Activated naive CD4-positive, alpha-beta T cell treated with anti-CD3 and anti-CD28 coated beads, Interleukin-2, amount 50 U/mL, for 72 hours (primary cell): ENCODE data around the gene JMY. TPM values are rescaled to one million over a fixed set of nuclear protein-coding genes. Genes with fewer than 3 reads are reported as not detected.

Experiments
- ATAC-seq, 2 donors: fragments of 150-1000 bp; cut with Tn5 transposase; 2 replicates each; pipeline ENCODE4 v1.10.0; 2021; ENCODE audit warnings: mild to moderate bottlenecking in 2 of 2, moderate library complexity in 2 of 2
- DNase-seq, 2 donors: peaks; one replicate each; pipeline ENCODE4 v3.0.0; 2021 to 2022; ENCODE audit warnings: low spot score in 2 of 2
- H3K27ac Mint-ChIP-seq, 2 donors: one replicate each; pipeline ENCODE4 v1.8.0; 2022; ENCODE audit warnings: mild to moderate bottlenecking in 2 of 2, mixed read lengths in 2 of 2
- H3K36me3 Mint-ChIP-seq, 2 donors: one replicate each; pipeline ENCODE4 v1.8.0; 2022; ENCODE audit warnings: mixed read lengths in 2 of 2
- H3K9me3 Mint-ChIP-seq, 2 donors: one replicate each; pipeline ENCODE4 v1.8.0; 2022; ENCODE audit warnings: mixed read lengths in 2 of 2
- total RNA-seq, 2 donors: library from RNA; stranded (reverse); gene quantifications; one replicate each; pipeline ENCODE4 v1.2.3, GENCODE V29; 2022

Gene JMY
- total RNA-seq, 2 donors from 2014 or later = 7.4 to 10.0 TPM

DNA sequence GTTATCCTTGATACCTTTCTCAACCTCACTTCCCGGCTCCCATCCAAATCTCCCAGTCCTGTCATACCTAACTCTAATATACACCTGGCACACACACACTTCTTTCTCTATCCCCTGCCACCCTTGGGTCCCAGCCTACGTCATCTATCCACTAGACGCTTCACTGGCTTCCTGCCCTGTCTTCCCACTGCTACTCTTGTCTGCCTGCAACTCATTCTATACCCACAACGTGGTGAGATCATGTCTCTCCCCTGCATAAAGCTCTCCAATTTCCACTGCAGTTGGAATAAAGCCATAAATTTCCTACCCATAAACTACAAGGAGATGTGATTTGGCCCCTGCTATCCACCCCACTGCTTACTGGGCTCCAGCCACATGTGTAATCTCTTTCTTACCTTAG is 93.5 kb downstream of the JMY start:
- Mint-ChIP-seq H3K36me3 (no peaks in the 10 kb centered on the region), H3K27ac (no peak overlapping the region), H3K9me3 (no peaks in the 10 kb centered on the region)
- no peak for DNase-seq
- no peak for ATAC-seq

DNA sequence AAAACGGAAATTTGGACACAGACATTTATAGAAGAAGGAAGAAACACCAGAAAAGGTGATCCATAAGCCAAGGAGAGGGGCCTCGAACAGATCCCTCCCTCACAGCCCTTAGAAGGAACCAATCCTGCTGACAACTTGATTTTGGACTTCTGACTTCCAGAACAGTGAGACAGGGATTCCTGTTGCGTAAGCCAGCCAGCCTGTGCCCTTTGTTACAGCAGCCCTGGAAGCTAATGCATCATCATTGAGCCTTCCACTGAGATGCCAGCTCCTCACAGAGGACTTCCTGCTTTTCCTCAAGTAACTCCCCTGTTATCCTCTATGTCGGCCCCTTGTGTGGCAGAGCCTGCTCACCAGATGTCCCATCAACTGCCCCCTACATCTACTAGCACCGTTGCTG is 94.1 kb downstream of the JMY start:
- H3K9me3 Mint-ChIP-seq = no peaks in the 10 kb centered on the region
- DNase-seq (no peak), ATAC-seq (no peak)
- H3K27ac Mint-ChIP-seq = no peak overlapping the region
- H3K36me3 Mint-ChIP-seq = no peaks in the 10 kb centered on the region

GRCh38 chr5:79333852-79334557 is 98.1 kb downstream of the JMY start:
- no peaks in the 10 kb centered on the region for H3K9me3 Mint-ChIP-seq
- ATAC-seq (no peak), DNase-seq (no peak)
- H3K27ac Mint-ChIP-seq = no peak overlapping the region
- no peaks in the 10 kb centered on the region for H3K36me3 Mint-ChIP-seq

GRCh38 chr5:79346420-79346824 is 110.5 kb downstream of the JMY start:
- Mint-ChIP-seq H3K36me3 (no peaks in the 10 kb centered on the region), H3K9me3 (peaks cover 0 to 4% of the 10 kb centered on the region in 2 donors), H3K27ac (no peak overlapping the region)
- DNase-seq = no peak
- ATAC-seq = no peak

DNA sequence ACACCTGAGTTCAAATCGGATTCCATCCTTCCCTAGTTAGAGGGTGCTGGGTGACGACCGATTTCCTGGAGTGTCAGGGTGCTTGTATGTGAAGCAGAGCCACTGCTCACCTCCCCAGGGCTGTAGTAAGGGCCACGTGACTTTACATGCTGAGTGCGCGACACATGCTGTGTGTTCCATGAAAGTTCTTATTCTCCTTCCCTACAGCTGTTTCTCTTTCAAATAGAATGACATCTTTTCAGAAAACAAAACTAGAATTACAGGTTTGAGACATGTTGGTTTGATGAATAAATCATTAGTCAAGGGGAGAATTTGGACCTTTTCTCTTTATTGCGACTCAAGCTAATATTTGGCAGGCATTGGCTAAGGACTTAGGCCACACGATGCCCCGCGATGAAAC is 113.1 kb downstream of the JMY start:
- DNase-seq = no peak
- Mint-ChIP-seq H3K9me3 (peaks cover 0 to 4% of the 10 kb centered on the region in 2 donors), H3K36me3 (peaks cover 0 to 6% of the 10 kb centered on the region in 2 donors), H3K27ac (no peak overlapping the region)
- ATAC-seq = no peak

DNA sequence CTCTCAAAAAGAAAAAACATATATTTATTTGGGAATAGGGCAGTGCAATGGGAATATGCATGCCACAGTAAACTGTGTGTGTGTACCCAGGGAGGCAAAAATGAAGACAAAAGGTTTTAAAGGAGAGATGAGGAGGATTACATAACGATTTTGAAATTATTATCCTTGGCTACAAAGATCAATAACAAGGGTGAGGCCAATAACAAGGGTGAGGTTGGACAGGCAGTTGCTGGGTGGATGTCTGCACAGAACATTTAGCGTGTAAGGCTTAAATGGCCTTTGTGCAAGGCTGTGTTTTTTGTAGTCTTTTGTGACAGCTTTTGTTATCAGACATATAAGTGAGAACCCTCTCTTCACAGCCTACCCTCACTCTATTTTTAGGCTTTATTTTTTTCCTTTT is 114.0 kb downstream of the JMY start:
- H3K9me3 Mint-ChIP-seq = peaks cover 0 to 4% of the 10 kb centered on the region in 2 donors
- H3K36me3 Mint-ChIP-seq = peaks cover 0 to 6% of the 10 kb centered on the region in 2 donors
- no peak overlapping the region for H3K27ac Mint-ChIP-seq
- DNase-seq (no peak), ATAC-seq (no peak)

DNA sequence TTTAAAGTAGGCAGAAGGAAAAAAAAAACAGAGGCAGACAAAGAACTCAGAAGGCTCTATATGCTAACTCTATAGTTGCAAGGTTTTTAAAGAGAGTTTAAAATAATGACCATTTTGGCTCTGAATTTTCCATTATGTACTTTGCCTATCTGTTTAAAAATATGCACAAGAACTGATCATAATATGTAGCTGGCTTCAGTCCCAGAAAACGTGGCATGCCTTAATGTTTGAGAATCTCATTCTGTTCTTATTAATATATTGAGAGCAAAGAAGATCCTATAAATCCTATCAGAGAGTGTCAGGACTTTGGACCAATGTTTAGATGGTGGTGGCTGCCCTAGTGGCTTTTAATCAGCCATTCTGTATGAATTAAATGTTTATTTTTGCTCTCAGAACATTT is 121.5 kb downstream of the JMY start:
- ATAC-seq (no peak), DNase-seq (no peak)
- H3K36me3 Mint-ChIP-seq = peaks cover 0 to 5% of the 10 kb centered on the region in 2 donors
- H3K27ac Mint-ChIP-seq = no peak overlapping the region
- no peaks in the 10 kb centered on the region for H3K9me3 Mint-ChIP-seq

Other genes with a start within 250 kb of the JMY start
- 1 to 10 TPM in 1 of 2 donors, not detected in 1; 2.7 TPM for gene DMGDH, start 166.5 kb upstream of the JMY start, total RNA-seq
- gene BHMT2, start 166.4 kb upstream of the JMY start, total RNA-seq = not detected
- not detected for gene BHMT, start 124.3 kb upstream of the JMY start, total RNA-seq